Measurements from ENCODE around the gene SHLD1.

DNA sequence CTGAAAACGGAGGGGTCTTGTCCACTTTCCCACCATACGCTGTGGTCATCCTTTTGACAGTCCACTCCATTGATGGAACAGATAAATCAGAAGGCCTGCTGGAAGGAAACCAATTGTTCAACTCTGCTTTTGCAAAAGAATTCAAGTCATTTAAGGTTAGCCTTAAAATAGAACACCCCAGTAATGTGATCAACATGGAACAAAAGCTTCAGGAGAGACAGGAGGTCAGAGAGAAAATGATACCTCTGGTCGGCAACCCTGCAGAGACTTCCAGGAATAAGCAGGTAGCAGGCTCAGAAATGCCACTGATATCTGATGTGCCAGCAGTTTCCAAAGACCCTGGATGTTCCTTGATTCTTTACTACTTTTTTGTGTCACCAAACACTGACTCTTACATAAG is 39.6 kb upstream of the SHLD1 start:
- TF ChIP-seq GATA3 (IDR thresholded peaks at IDR 0.05; ENCODE audit: low read depth, low read length) (no peak), GATA2 (IDR thresholded peaks at IDR 0.05; ENCODE audit: low read depth, low read length) (no peak)
